Neuronal stem cell (in vitro differentiated cells): ENCODE results near the gene JAKMIP1.
"Not testable (repeated sequence)": the region's sequence is repeated elsewhere in the genome, so short reads cannot be mapped to it uniquely, and the experiment has no call there.

Experiments
- DNase-seq: peaks from one replicate; pipeline ENCODE4 v3.0.0-alpha.2; 2013; ENCODE audit warnings: low spot score
- H2AFZ ChIP-seq: one replicate; pipeline ENCODE4 v1.6.1; 2013; ENCODE audit warnings: mild to moderate bottlenecking, low read length, inconsistent platforms
- H2AK5ac ChIP-seq: 2 replicates; pipeline ENCODE4 v1.6.1; 2013; ENCODE audit warnings: low read depth, mild to moderate bottlenecking, inconsistent platforms, low read length, moderate library complexity, mixed read lengths
- H2BK120ac ChIP-seq: 2 replicates; pipeline ENCODE4 v1.6.1; 2013; ENCODE audit warnings: low read depth, mild to moderate bottlenecking, inconsistent platforms, low read length, moderate library complexity, mixed read lengths
- H2BK12ac ChIP-seq: one replicate; pipeline ENCODE4 v1.6.1; 2013; ENCODE audit warnings: low read length, inconsistent platforms
- H2BK15ac ChIP-seq: 2 replicates; pipeline ENCODE4 v1.6.1; 2013; ENCODE audit warnings: mild to moderate bottlenecking, low read length, inconsistent platforms, mixed read lengths
- H2BK5ac ChIP-seq: one replicate; pipeline ENCODE4 v1.6.1; 2013; ENCODE audit warnings: inconsistent platforms, mild to moderate bottlenecking, low read length, moderate library complexity
- H3K14ac ChIP-seq: one replicate; pipeline ENCODE4 v1.6.1; 2013; ENCODE audit warnings: low read length, inconsistent platforms
- H3K18ac ChIP-seq: 2 replicates; pipeline ENCODE4 v1.6.1; 2013; ENCODE audit warnings: low read length, inconsistent platforms
- H3K23ac ChIP-seq: 2 replicates; pipeline ENCODE4 v1.6.1; 2013; ENCODE audit warnings: low read depth, mild to moderate bottlenecking, mixed read lengths, low read length, inconsistent platforms; ENCODE audit not compliant: poor library complexity
- H3K27ac ChIP-seq: replicated peaks from 3 replicates; pipeline ENCODE4 v1.5.1; 2013; ENCODE audit warnings: low read length, inconsistent platforms
- H3K27me3 ChIP-seq, 3 experiments: 2 replicates each; pipeline ENCODE4 v1.6.1; 2013; ENCODE audit warnings: low read length in 3 of 3, mild to moderate bottlenecking in 2 of 3, inconsistent platforms in 1 of 3, low read depth in 1 of 3, mixed read lengths in 1 of 3, moderate library complexity in 1 of 3; ENCODE audit not compliant: control insufficient read depth in 3 of 3, insufficient read depth in 3 of 3
- H3K36me3 ChIP-seq, 2 donors: replicated peaks in 1 of 2; 2 replicates each; pipeline ENCODE4 v1.6.1; 2013; ENCODE audit warnings: low read length in 2 of 2; ENCODE audit not compliant: control insufficient read depth in 2 of 2, insufficient read depth in 2 of 2
- H3K4ac ChIP-seq: 2 replicates; pipeline ENCODE4 v1.6.1; 2013; ENCODE audit warnings: inconsistent platforms, mild to moderate bottlenecking, low read length, moderate library complexity
- H3K4me1 ChIP-seq, 2 donors: 1 replicate in 1 of 2; 2 replicates in 1 of 2; pipeline ENCODE4 v1.6.1; 2013; ENCODE audit warnings: low read length in 2 of 2, low read depth in 1 of 2; ENCODE audit not compliant: control insufficient read depth in 2 of 2, insufficient read depth in 1 of 2
- H3K4me2 ChIP-seq: one replicate; pipeline ENCODE4 v1.6.1; 2013; ENCODE audit warnings: mild to moderate bottlenecking, low read length, inconsistent platforms; ENCODE audit not compliant: insufficient read depth, poor library complexity, severe bottlenecking
- H3K4me3 ChIP-seq, 2 donors: 2 replicates each; pipeline ENCODE4 v1.5.1; 2013; ENCODE audit warnings: low read length in 2 of 2, mild to moderate bottlenecking in 2 of 2, inconsistent platforms in 1 of 2, moderate library complexity in 1 of 2
- H3K79me1 ChIP-seq: one replicate; pipeline ENCODE4 v1.6.1; 2013; ENCODE audit warnings: low read depth, mild to moderate bottlenecking, inconsistent platforms, low read length, moderate library complexity
- H3K9ac ChIP-seq: one replicate; pipeline ENCODE4 v1.6.1; 2013; ENCODE audit warnings: mild to moderate bottlenecking, low read depth, low read length, inconsistent platforms; ENCODE audit not compliant: poor library complexity
- H3K9me3 ChIP-seq, 2 donors: replicated peaks in 1 of 2; 2 replicates each; pipeline versions ENCODE3 to v1.6.1; 2013; ENCODE audit warnings: low read length in 2 of 2, mild to moderate bottlenecking in 2 of 2, inconsistent platforms in 1 of 2, low read depth in 1 of 2, mixed read lengths in 1 of 2, moderate library complexity in 1 of 2; ENCODE audit not compliant: control insufficient read depth in 2 of 2, insufficient read depth in 1 of 2
- H4K8ac ChIP-seq: one replicate; pipeline ENCODE4 v1.6.1; 2013; ENCODE audit warnings: low read depth, mild to moderate bottlenecking, inconsistent platforms, low read length, moderate library complexity
- H4K91ac ChIP-seq: one replicate; pipeline ENCODE4 v1.6.1; 2013; ENCODE audit warnings: low read length, low read depth, mild to moderate bottlenecking, inconsistent platforms; ENCODE audit not compliant: poor library complexity
- WGBS, 2 donors: extraction: QIAGEN DNeasy Blood & Tissue Kit; methylation state at CpG; one replicate each; pipeline ENCODE4 v1.1.7; 2013; ENCODE audit warnings: missing lambda C conversion rate in 2 of 2, mixed read lengths in 1 of 2; ENCODE audit not compliant: insufficient read length in 2 of 2, insufficient replicate concordance in 1 of 2; ENCODE audit errors: extremely low coverage in 2 of 2; 5-methylcytosine and 5-hydroxymethylcytosine counted together

Gene JAKMIP1

GRCh38 chr4:5993876-5994811 is 206.2 kb downstream of the JAKMIP1 start:
- Histone ChIP-seq H3K27ac (no peak overlapping the region), H3K9ac (no peak overlapping the region), H2BK5ac (peak overlapping the region; percentile 54), H3K27me3 (peaks cover 0 to 12% (median 0%) of the 10 kb centered on the region in 3 experiments), H2BK12ac (no peak overlapping the region), H4K8ac (no peak overlapping the region), H3K9me3 (no peaks in the 10 kb centered on the region), H3K23ac (no peak overlapping the region), H3K4ac (no peak overlapping the region), H2BK15ac (no peak overlapping the region), H3K18ac (peak overlapping the region; percentile 84), H3K4me1 (peaks cover 0 to 3% of the 10 kb centered on the region in 2 donors), H2AFZ (no peak overlapping the region), H3K14ac (peak overlapping the region; percentile 41), H4K91ac (no peak overlapping the region), H3K36me3 (no peaks in the 10 kb centered on the region), H3K79me1 (no peaks in the 10 kb centered on the region), H2AK5ac (peak overlapping the region; percentile 30), H2BK120ac (no peak overlapping the region), H3K4me3 (no peak overlapping the region), H3K4me2 (no peak overlapping the region)
- no peak for DNase-seq
- no CpG with 5 or more reads among the region's 23 CpGs for WGBS, 2 donors

GRCh38 chr4:5993346-5993745 is 207.0 kb downstream of the JAKMIP1 start:
- not testable (repeated sequence) for H3K27ac ChIP-seq, H2AK5ac ChIP-seq, H2BK15ac ChIP-seq, H3K4me1 ChIP-seq, H3K4me3 ChIP-seq, H3K14ac ChIP-seq, H3K23ac ChIP-seq, H3K4ac ChIP-seq, H4K91ac ChIP-seq, DNase-seq, H2BK120ac ChIP-seq, H4K8ac ChIP-seq, H3K9me3 ChIP-seq, H3K79me1 ChIP-seq, H2BK5ac ChIP-seq, H3K4me2 ChIP-seq, H3K9ac ChIP-seq, H2AFZ ChIP-seq, H3K36me3 ChIP-seq, H3K18ac ChIP-seq, H2BK12ac ChIP-seq
- WGBS, 2 donors, result no CpG with 5 or more reads among the region's 9 CpGs
- H3K27me3 ChIP-seq, result peaks cover 0 to 16% (median 0%) of the 10 kb centered on the region in 3 experiments

- Histone ChIP-seq H4K91ac (no peak overlapping the region), H3K23ac (no peak overlapping the region), H3K18ac (peak overlapping the region; percentile 19), H2AK5ac (no peak overlapping the region), H3K36me3 (no peaks in the 10 kb centered on the region), H3K9ac (no peak overlapping the region), H3K27me3 (peaks cover 0 to 16% (median 0%) of the 10 kb centered on the region in 3 experiments), H4K8ac (no peak overlapping the region), H3K27ac (no peak overlapping the region), H3K4me1 (peaks cover 0 to 1% of the 10 kb centered on the region in 2 donors), H2BK5ac (no peak overlapping the region), H3K4me3 (no peak overlapping the region), H2BK15ac (no peak overlapping the region), H3K4me2 (no peak overlapping the region), H3K9me3 (no peaks in the 10 kb centered on the region), H3K79me1 (no peaks in the 10 kb centered on the region), H2BK12ac (no peak overlapping the region), H2BK120ac (no peak overlapping the region), H3K14ac (no peak overlapping the region), H2AFZ (no peak overlapping the region), H3K4ac (no peak overlapping the region)
- no CpG with 5 or more reads among the region's 11 CpGs for WGBS, 2 donors
- no peak for DNase-seq
These were observed 207.5 kb downstream of the JAKMIP1 start for GRCh38 chr4:5992828-5993321.

DNA sequence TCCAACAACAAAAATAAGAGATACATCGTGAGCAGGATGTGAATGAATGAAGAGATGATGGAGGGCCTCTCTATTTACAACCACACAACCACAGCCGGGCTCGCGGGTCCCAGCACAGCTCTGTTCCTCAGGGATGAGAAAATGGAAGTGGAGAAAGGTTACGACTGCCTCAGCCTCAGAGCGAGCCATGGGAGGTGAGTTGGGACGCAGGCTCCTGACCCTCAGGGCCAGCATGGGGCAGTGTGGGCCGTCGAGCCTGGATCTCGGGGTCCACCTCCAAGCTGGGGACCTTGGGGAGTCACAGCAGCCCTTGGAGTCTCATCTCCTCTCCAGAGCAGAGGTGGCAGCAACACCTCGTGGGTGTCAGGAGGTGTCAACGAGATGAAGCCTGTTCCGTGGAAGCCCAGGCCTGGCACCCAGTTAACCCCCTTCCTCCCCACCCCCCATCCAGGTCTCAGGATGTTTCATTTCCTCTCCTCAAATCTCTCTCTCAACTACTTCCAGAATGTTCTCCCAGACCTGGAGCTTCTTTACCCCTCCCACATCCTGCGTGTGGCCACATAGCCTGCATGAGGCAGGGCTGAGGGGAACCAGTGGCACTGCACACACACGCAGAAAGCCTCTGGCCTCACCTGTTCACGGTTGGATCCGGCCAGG is 208.1 kb downstream of the JAKMIP1 start:
- H2BK15ac ChIP-seq, result no peak overlapping the region
- no peak overlapping the region for H4K91ac ChIP-seq
- no peak overlapping the region for H3K14ac ChIP-seq
- no peak overlapping the region for H3K23ac ChIP-seq
- H3K18ac ChIP-seq, result peak overlapping the region; percentile 19
- peak overlapping the region in 1 of 2 donors; percentile 37 for H3K4me3 ChIP-seq
- no peak overlapping the region for H3K27ac ChIP-seq
- H3K27me3 ChIP-seq, result peaks cover 0 to 16% (median 0%) of the 10 kb centered on the region in 3 experiments
- H3K9ac ChIP-seq, result no peak overlapping the region
- no peak overlapping the region for H4K8ac ChIP-seq
- H3K9me3 ChIP-seq, result no peaks in the 10 kb centered on the region
- no peak overlapping the region for H2AFZ ChIP-seq
- no peak for DNase-seq
- peak overlapping the region; percentile 3 for H2AK5ac ChIP-seq
- no peaks in the 10 kb centered on the region for H3K79me1 ChIP-seq
- H3K4ac ChIP-seq, result no peak overlapping the region
- no peak overlapping the region for H2BK120ac ChIP-seq
- no peak overlapping the region for H2BK12ac ChIP-seq
- peaks cover 0 to 1% of the 10 kb centered on the region in 2 donors for H3K4me1 ChIP-seq
- no peaks in the 10 kb centered on the region for H3K36me3 ChIP-seq
- no CpG with 5 or more reads among the region's 17 CpGs for WGBS, 2 donors
- no peak overlapping the region for H3K4me2 ChIP-seq
- no peak overlapping the region for H2BK5ac ChIP-seq
